ENCODE measurements around the gene KIAA1671.
A peak's percentile ranks its signal among the peaks of the same experiment; 100 is the strongest.

DNA sequence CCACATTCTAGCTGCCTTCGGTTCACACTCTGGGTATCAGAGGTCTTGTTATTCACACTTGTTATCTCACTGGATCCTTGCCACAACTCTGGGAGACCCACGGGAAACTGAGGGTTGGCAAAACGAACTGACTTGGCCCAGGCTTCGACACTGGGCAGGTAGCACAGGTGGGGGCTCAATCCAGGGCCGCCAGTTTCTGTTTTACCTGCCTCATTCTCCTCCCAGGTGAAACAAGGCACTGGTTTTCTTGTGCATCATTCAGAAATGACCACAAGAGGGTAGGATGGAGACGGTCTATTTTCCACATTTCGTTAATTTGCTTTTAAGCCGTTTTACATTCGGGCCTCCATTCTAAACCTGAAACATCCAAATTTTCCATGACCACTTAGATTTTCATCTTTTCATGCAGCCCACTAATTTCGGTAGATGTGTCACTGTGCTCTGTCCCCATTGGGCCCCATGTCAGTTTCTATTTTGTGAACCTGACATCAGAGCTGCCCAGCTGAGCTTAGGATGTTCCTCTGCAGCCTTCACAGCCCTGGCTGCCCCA, 108.1 kb downstream of the KIAA1671 start:
- TF ChIP-seq CTCF (conservative IDR thresholded peaks at IDR 0.05; ENCODE audit: low read length) (peak; percentile 58), EZH2phosphoT487 (IDR thresholded peaks at IDR 0.05; ENCODE audit: borderline replicate concordance) (no peak)

Measured in Loucy (cell line).